Ovary (tissue), 10 donors: ENCODE measurements around the gene TMEM52B. TPM values are rescaled to one million over a fixed set of nuclear protein-coding genes. Genes with fewer than 3 reads are reported as not detected.

Experiments used
- DNase-seq, 5 donors: peaks; one replicate each; pipeline ENCODE4 v3.0.0-alpha.2; 2019 to 2020
- H3K27ac ChIP-seq, 2 donors: fragments of 200-600 bp; one replicate each; pipeline versions ENCODE4 v1.5.1 to v1.8.0; 2019 to 2022
- H3K27me3 ChIP-seq: fragments of 200-600 bp; one replicate; pipeline ENCODE4 v1.8.0; 2022
- H3K36me3 ChIP-seq: fragments of 200-600 bp; sonication (generic); one replicate; pipeline ENCODE4 v1.5.1; 2019
- H3K4me1 ChIP-seq: one replicate; pipeline ENCODE4 v1.8.1; 2013; ENCODE audit warnings: mild to moderate bottlenecking, moderate library complexity; ENCODE audit not compliant: insufficient read depth
- H3K4me3 ChIP-seq: fragments of 200-600 bp; sonication (generic); one replicate; pipeline ENCODE4 v1.5.1; 2017
- H3K9me3 ChIP-seq, 2 donors: fragments of 200-600 bp in 1 of 2; sonication (generic) in 1 of 2; one replicate each; pipeline versions ENCODE4 v1.5.1 to v1.8.1; 2013 to 2019; ENCODE audit warnings: mild to moderate bottlenecking in 1 of 2, moderate library complexity in 1 of 2
- CTCF ChIP-seq, 3 donors: fragments of 450-650 bp in 2 of 3; fragments of 200-600 bp in 1 of 3; IDR thresholded peaks; one replicate each; pipeline versions ENCODE4 v1.5.1 to v1.8.0; 2016 to 2022; ENCODE audit warnings: antibody characterized with exemption in 3 of 3, mild to moderate bottlenecking in 1 of 3
- EP300 ChIP-seq: sonication (generic); formaldehyde crosslinking; IDR thresholded peaks from one replicate; pipeline ENCODE4 v1.6.1; 2017; ENCODE audit warnings: antibody characterized with exemption
- POLR2A ChIP-seq: fragments of 450-650 bp; IDR thresholded peaks from one replicate; pipeline ENCODE4 v1.6.1; 2017; ENCODE audit warnings: antibody characterized with exemption, mild to moderate bottlenecking, moderate library complexity
- WGBS, 3 donors: extraction: QIAGEN DNeasy Blood & Tissue Kit in 1 of 3; methylation state at CpG; one replicate each; pipeline versions ENCODE4 v1.1.5 to v1.1.7; 2013 to 2017; 5-methylcytosine and 5-hydroxymethylcytosine counted together
- intact Hi-C, 4 donors: fragments of 100-400 bp; cut with DNase I; formaldehyde crosslinking; loops; one replicate each; pipeline versions ENCODE4 v1.11.0 to v1.15.1; 2022 to 2023
- long read RNA-seq, 3 donors: library from polyadenylated mRNA in 2 of 3; unstranded in 2 of 3; transcript quantifications; one replicate each; pipeline ENCODE4 v2.0.0 and lab custom pipeline, GENCODE V29; 2021 to 2026
- polyA plus RNA-seq, 2 donors: library from polyadenylated mRNA; stranded (reverse); fragments of 200-250 nt in 1 of 2; fragments of 350-450 nt in 1 of 2; fragmentation: Illumina TruSeq in 1 of 2; extraction: RNeasy Lipid Tissue Mini Kit (QIAGEN cat#74804) in 1 of 2; gene quantifications; one replicate each; pipeline ENCODE4 v1.2.3, GENCODE V29; 2013 to 2014
- total RNA-seq, 7 donors: library from RNA; depleted of rRNA in 2 of 7; stranded (reverse); fragments of >200 nt in 2 of 7; fragmentation: NEBNext Ultra II Directional in 3 of 7; extraction: Animal tissue kit (Norgen Biotek cat#: 25700) in 3 of 7; gene quantifications; one replicate each; pipeline versions ENCODE4 v1.1.0 to v1.2.4, GENCODE V29; 2016 to 2023
- donor health status: DM: no; HTN: no; CAD: no; lungs with moderate emphysema.
- donor health status: DM: no; HTN: no; CAD: no.
- donor health status: Bipolar disorder and iron deficiency.
- donor health status: DM: yes; HTN: yes; CAD: no.
- donor health status: DM: no; HTN: no; CAD: no.
- donor health status: DM: yes; HTN: yes; CAD: no.

Gene TMEM52B
- total RNA-seq, result under 1 TPM in 2 of 7 donors, not detected in 5; 0.07 to 0.69 TPM
- under 1 TPM; 0.04 to 0.10 TPM for polyA plus RNA-seq
- long read RNA-seq, donor 1, result 0 reads
- long read RNA-seq, donor 2, result 0 reads
- long read RNA-seq, donor 3, result 0 reads

DNA sequence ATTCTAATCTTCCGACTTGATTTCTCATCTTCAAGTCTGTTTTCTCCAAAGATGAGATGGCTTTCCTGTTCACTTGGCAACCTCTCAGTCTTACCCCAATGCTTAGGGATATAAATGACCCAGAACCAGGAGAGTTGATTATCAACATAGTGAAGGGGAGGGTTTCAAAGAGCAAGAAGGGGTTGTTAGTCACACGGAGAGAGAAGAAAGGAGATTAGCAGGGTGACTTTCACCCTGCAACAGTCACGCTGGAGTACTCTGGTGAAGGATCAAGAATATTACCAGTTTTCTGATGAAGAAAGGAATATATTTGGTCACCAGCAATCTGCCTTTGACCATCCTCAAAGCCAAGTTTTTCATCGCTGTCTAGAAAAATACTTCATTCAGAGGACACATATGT is at the start of gene TMEM52B:
Gene TMEM52B (plus strand): TSS at position 212 of the 400 bp plus-strand sequence. CDS start 543 bp downstream, outside the sequence.
- WGBS, 3 donors, result 71 to 79% (median 71%) methylated on average over 4 of the region's 4 CpGs
- no peak for DNase-seq
- no peaks in the 10 kb centered on the region for H3K36me3 ChIP-seq
- H3K4me1 ChIP-seq, result no peaks in the 10 kb centered on the region
- no peaks in the 10 kb centered on the region for H3K9me3 ChIP-seq
- TF ChIP-seq EP300 (no peak), CTCF (IDR thresholded peaks at IDR 0.05) (no peak), POLR2A (no peak)
- no peak within 1 kb of the TSS for H3K27ac ChIP-seq
- no peaks in the 10 kb centered on the region for H3K27me3 ChIP-seq
- intact Hi-C loops, result no loop called here
- no peak within 1 kb of the TSS for H3K4me3 ChIP-seq

DNA sequence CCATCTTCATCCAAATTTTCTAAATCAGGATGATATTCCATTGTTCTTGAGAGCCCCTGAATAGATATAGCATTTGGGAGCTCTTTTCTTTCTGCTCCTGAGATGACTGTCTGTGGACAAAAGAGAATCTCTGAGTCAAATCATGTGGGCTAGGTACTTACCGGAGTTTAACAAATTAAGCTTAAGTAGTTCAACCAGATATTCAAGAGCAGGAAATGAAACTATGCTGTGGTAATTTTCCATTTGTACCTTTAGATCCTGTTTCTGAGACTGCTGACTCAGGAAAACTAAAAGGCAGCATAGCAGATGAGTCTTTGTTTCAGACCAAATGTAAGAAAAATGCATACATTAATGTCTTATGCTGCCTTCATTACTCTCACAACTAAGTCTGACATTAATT is 48.8 kb upstream of the TMEM52B start, which contains the start of gene CLEC7A:
Gene CLEC7A (minus strand): TSS at position 158 of the 400 bp plus-strand sequence. CDS start 117 bp downstream, at position 41.
- Histone ChIP-seq H3K27ac (no peak within 1 kb of the TSS), H3K9me3 (no peaks in the 10 kb centered on the region), H3K36me3 (no peaks in the 10 kb centered on the region), H3K4me3 (no peak within 1 kb of the TSS), H3K27me3 (no peaks in the 10 kb centered on the region), H3K4me1 (no peaks in the 10 kb centered on the region)
- no peak for DNase-seq
- TF ChIP-seq EP300, result no peak
- TF ChIP-seq CTCF (IDR thresholded peaks at IDR 0.05), result no peak
- no peak for TF ChIP-seq POLR2A
- 80 to 89% (median 82%) methylated on average over 1 of the region's 1 CpG for WGBS, 3 donors
- intact Hi-C loops, result loop anchor here in 2 of 4 donors (10.0 kb wide), 2 partner anchors 95 to 105 kb away; partner anchors contain the start of gene CLEC9A (in 1 of the 2)

DNA sequence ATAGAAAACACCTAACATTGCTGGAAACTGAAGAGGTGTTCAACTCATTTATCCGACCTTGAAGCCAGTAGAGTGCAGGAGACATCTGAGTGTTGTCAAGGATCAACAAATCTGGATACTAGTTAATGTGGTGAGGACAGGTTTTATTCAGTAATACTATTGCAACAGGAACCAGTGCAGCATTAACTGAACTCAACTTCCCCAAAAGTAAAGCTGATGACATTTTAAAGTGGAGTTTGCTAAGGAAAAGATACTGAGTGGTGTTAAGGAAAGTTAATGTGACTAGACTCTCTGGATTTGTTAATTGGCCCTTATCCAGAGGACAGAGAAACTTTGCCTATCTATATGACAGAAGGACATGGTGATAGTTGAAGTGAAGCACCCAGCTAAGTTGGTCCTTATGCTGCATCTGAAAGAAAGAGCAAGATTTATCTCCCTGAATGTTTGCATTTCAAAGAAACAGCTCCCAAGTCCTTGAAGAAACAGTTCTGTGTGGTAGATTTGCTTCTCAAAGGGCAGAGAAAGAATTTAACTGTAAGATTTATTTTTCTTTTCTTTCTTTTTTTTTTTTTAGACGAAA is 47.6 kb upstream of the TMEM52B start:
- no peak overlapping the region for H3K4me3 ChIP-seq
- TF ChIP-seq POLR2A (no peak), CTCF (IDR thresholded peaks at IDR 0.05) (no peak), EP300 (no peak)
- H3K27me3 ChIP-seq, result no peaks in the 10 kb centered on the region
- 20 to 40% (median 30%) methylated on average over 2 of the region's 2 CpGs for WGBS, 3 donors
- H3K9me3 ChIP-seq, result no peaks in the 10 kb centered on the region
- no peak overlapping the region for H3K27ac ChIP-seq
- H3K36me3 ChIP-seq, result no peaks in the 10 kb centered on the region
- DNase-seq, result no peak
- H3K4me1 ChIP-seq, result no peaks in the 10 kb centered on the region
- intact Hi-C loops, result loop anchor here in 2 of 4 donors (10.0 kb wide), 2 partner anchors 96 to 106 kb away; partner anchors contain the start of gene CLEC9A (in 1 of the 2)

DNA sequence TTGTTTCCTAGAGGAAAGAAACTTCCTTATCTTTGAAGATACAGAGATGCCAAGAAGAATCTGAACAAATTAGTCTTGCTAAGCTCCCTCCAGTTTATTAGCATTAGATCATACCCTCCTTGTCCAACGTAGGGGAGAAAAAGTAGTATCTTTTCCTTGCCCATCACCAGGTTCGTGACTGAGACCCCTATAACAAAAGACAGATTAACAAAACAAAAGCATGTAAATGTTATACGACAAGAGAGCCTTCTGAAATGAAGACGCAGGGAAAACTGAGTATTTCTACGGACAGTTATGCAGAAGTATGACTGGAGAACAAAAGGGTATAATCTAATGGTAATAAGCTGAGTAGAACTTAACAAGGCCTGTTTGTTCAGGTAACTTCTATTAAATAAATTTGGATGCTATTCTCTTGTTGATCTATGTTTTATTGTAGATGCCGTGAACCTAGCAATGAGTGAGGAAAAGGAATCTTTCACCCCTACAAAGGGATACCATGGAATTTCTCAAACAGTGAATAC is 45.9 kb upstream of the TMEM52B start:
- intact Hi-C loops, result loop anchor here in 2 of 4 donors (10.0 kb wide), 2 partner anchors 98 to 108 kb away; partner anchors contain the start of gene CLEC9A (in 1 of the 2)

More for the DNA sequence above, 45.9 kb upstream of the TMEM52B start:
- TF ChIP-seq CTCF (IDR thresholded peaks at IDR 0.05), result no peak
- no peak for TF ChIP-seq EP300
- no peak for TF ChIP-seq POLR2A
- DNase-seq, result no peak
- Histone ChIP-seq H3K27ac (no peak overlapping the region), H3K4me1 (no peaks in the 10 kb centered on the region), H3K4me3 (no peak overlapping the region), H3K27me3 (no peaks in the 10 kb centered on the region), H3K9me3 (no peaks in the 10 kb centered on the region), H3K36me3 (no peaks in the 10 kb centered on the region)
- WGBS, 3 donors, result 83 to 90% (median 85%) methylated on average over 6 of the region's 6 CpGs
